Iris pigment epithelial cell (primary cell): ENCODE results near the gene LDLRAD4.

ENCODE experiments used
- DNase-seq: peaks from one replicate; pipeline ENCODE4 v3.0.0-alpha.2; 2011; ENCODE audit warnings: low read depth

LDLRAD4 gene

DNA sequence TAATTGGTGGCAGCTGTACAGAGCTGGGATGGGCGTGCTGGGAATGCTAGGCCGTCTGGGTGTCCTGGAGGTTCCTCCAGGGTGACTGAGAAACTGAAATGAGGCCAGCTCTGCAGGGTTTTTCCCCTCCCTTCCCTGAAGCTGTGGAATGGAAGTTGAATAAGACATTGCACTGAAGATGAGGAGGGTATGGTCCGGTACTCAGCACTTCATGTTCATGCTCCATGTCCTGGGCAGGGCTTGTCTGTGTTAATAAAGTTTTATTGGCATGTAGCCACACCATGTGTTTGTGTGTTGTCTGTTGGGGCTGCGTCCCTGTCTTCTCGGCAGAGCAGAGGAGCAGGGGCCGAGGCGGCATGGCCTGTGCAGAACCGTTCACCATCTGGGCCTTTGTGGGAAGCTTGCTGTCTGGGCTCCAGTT, 154.0 kb downstream of the LDLRAD4 start:
- DNase-seq: no peak

DNA sequence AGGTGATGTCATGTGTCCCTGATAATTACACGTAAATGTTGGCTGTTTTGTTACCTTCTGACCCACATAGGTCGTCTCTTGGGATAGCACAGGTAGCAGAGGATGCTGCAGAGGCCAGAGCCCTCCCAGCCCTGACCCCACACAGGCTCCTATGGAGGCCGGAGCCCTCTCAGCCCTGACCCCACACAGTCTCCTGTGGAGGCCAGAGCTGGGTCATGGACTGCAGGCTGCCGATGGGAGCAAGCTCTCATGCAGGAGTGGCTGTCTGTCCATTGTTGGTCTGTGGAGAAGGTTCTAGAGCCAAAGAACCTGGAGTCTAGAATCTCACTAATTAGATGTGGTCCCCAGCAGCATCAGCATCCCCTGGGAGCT, 155.5 kb downstream of the LDLRAD4 start:
- DNase-seq: no peak

DNA sequence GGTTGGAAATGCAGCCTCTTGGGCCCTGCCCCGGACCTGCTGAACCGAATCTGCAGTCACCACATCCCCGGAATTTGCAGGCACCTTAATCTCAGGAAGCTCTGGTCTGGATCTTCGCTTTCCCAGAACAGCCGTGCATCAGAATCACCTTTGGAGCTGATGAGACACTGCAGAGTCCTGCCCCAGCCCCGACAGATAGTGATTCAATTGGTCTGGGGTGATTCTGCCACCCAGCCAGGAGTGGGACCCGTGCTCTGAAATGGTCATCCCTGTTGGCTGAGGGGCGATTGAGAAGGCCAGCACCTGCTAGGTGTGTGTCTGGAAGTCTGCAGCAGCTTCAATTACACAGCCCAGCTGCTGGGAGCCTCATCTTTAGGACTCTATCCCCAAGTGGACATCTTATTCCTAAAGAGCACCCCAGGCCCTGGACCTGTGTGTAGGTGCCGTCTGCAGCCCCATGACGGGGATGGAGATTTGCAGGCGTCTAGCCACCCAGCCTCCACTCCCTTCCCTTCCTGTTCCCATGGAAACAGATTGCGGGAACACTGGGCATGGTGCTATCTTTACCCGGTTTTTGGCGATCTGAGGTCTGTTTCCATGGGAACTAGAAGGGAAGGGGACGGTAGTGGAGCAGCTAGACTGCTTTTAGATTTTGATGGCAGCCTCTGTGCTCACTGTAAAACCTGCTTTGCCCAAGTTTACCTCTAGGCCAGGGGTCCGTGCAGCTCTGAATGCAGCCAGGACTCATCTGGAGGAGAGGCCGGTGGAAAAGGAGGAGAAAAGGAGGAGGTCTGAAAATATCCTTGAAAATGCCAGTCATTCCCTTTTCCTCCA, 156.1 kb downstream of the LDLRAD4 start:
- peak; percentile 27 for DNase-seq

DNA sequence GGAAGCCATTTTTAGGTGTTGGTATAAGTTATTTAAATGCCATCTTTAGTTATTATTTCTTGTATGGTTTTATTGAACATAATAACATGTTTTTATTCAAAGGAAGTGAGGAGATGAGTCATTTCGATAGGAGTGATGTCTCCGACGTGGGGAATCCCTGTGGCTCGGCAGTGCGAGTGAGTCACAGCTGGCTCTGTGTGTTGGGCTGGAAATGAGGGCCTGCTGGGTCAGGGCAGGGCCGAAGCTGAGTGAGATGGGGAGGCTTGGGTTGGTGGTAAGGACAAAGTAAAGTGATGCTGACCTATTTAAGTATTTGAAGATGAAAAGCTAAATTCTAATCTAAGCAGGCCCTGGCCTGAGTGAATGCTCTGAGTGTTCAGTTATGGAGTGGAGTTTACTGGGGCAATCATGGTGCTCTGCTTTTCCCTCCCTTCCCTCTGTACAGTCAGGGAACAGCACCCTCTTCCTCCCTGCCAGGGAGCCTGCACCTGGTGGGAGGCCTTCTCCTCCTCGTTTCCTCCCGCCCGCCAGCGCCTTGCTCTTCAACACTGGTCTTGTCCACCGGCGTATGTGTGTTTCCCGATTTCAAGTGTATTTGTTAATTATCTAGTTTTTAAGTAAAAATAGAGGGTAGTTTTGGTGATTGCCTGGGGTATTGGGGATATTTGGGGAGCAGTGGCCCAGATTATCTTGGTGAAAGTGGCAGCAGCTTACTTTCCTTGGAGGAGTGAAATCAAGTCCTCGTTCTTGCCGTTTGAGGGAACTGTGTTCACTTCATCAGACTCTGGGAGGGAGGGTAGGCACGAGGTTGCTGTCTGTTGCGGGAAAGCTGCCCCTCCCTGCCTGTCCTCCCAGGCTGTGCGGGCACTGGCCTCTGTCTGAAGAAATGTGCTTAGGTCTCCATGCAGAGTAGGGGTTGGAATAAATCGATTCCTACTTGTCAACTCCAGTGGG, 157.0 kb downstream of the LDLRAD4 start:
- peak; percentile 98 for DNase-seq

DNA sequence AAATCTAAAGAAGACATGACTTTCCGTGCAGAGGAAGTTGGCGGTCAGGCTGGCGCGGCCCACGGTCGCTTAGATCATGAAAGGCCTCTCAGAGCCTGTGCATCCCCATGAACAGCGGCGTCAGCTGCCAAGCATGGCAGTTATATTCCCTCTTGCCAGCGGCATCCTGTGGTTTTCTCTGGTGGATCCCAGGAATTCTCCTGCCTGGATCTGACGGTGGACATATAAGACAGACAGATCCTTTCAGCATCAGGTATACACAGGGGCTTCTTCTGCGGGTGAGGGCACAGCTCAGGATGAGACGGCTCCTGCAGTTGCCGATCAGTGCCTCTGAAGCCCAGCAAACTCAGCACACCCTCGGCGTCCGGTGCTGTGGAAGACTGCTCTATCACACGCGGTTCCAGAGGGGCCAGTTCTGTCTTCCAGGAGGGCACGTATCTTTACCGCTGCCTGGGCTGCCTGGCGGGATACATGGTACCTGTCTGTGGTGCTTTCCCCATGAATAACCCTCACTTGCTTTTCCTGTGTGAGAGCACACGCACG, 157.8 kb downstream of the LDLRAD4 start:
- no peak for DNase-seq

DNA sequence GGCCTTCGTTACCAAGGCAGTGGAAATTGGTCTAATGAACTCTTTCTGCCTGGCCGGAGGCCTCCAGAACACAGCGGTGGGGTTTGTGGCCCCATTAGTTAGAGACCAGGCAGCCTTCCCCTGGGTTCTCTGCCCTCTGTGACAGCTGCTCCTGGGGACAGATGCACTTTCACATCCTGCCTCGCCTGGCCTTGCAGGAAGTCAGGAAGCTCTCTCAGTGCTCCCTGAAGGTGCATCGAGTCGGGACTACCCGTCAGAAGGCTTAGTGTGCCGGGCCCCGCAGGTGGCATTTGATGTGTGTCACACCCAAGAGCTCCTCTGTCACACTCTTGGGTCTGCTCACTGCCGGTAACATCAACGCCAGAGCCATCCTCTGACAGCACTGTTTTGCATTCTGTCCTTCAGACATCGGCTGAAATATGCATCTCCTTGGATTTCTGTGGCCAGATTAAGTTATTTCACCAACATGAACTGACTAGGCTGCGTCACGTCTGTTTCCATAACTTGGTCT, 158.3 kb downstream of the LDLRAD4 start:
- no peak for DNase-seq

DNA sequence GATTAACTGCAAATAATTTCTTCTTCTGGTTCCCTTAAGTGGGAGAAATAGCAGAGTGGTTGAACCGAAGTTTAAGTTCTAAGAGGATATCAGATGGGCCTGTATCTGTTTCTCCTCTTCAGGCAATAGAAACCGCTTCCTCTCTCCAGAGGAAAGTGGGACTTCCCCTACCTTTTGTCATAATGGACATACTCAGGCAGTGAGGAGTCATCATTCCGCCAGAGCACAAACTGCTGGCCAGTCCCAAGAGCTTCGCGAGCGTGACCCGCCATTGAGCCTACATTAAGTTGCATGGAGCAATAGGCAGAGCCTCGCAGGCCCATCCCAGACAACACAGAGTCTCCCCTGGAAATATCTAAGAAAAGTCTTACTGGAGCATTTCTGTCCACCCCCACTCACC, 158.9 kb downstream of the LDLRAD4 start:
- peak; percentile 27 for DNase-seq

DNA sequence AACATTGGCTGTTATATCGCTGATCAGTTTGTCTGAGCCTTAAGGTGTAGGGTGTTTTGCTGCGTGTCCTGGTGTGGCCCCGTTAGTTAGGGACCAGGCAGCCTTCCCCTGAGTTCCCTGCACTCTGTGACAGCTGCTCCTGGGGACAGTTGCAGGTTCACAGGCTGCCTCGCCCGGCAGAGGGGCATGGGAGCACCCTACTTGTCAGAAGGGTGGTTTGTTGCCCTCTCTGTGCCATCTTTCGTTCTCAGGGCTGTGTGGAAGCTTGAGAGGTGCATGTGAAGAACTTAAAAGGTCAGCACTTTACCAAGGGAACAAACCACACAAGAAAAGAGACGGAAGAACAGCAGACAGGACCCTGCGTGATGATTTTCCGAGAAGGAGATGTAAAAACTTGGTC, 159.6 kb downstream of the LDLRAD4 start:
- no peak for DNase-seq

DNA sequence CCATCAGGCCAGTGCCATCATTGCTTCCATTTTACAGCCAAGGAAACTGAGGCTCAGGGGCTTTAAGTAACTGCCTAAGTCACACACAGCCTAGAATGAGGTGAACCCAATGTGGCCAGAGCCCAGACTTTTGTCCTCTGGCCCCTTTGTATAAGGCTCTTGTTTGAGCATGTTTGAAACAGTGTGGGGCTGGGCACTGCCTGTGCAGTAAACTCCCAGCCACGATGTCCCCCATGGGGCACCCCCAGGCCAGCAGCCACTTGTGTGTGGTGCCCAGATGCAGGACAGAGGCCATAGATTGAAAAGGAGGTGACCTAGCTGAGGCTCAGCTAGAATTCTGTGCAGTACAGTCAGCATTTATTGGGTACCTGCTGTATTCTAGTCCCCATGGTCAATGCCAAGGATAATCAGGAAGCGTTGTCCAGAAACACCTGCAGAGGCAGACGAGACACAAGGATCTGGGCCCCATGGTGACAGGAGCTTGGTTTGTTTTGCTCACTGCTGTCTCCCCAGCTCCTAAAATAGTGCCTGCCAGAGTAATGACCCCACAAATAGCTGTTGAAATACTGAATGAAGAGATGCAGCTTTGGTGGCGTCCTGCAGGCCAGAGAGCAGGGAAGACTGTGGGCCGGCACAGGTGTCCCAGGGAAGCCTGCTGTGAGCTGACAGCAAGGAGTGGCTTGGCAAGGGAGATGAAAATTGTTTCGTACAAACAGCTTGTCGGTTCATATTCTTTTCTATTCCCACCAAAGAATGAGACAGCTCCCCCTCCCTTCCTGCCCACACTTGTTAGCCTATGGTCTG, 160.7 kb downstream of the LDLRAD4 start:
- DNase-seq: no peak

DNA sequence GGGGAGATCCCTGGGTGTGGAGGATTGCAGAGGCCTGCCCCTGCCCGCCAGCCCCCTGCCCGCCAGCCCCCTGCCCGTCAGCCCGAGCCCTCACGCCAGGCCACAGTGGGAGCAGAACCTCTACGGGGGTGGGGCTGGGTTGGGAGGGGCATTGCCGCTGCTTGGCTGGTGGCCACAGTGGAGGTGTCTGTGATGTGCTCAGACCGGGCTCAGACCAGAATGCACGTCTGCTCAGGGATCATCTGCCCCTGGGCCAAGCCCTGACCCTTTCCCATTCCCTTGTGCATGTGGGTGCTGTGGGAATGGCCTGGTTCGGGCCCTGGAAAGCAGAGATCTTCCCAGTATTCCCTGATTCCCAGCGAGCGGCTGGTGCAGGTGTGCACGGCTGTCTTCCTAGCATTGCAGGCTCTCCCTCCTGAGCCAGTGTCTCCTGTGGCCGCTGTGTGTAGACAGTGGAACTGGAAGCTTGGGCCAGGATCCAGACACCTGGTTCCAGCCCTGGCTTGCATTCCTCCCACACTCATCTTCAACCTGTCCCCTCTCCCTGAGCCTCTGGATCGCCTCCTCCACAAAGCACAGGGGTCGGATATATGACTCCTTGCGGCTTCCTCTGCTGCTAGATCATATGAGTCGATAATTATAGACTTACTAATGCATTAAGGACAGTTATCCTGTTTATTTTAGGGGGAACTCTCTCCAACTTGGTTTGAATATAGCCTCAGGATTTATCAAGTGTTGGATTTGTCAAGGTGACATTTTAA, 161.6 kb downstream of the LDLRAD4 start:
- peak; percentile 32 for DNase-seq

DNA sequence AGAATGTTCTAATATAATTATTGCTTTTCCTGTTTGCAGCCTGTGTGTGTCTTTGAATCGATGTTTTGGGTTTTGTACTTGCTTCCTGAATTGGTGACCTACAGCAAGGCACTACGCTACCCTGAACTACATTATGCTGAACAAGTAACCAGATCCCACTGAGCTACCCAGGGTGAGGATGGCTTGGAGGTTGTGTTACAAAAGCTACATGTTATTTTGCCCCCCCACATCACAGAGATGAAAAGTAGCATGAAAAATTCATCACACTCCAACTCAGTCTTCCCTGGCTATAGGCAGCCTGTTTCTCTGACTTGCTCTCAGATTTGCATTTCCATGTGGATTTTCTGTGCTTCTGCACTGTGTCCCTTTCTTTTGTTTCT, 162.1 kb downstream of the LDLRAD4 start:
- DNase-seq: peak; percentile 24

DNA sequence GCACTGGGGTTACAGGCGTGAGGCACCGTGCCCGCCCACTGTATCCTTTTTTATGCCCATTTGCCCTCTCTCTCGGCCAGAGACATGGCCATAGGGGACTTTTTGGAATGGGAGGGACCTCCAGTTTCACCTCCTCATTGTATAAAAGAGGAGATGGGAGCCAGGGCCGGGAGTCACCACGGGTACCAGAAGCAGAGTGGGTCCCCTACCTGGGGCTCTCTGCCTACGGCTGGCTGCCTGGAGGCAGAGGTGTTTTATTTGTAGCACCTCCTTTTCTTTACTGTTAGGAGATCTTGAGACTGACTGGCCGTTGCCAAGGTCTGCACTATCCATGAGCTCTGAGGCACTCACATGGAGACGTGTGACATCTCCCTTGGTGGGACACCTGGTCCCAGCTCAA, 162.8 kb downstream of the LDLRAD4 start:
- no peak for DNase-seq

DNA sequence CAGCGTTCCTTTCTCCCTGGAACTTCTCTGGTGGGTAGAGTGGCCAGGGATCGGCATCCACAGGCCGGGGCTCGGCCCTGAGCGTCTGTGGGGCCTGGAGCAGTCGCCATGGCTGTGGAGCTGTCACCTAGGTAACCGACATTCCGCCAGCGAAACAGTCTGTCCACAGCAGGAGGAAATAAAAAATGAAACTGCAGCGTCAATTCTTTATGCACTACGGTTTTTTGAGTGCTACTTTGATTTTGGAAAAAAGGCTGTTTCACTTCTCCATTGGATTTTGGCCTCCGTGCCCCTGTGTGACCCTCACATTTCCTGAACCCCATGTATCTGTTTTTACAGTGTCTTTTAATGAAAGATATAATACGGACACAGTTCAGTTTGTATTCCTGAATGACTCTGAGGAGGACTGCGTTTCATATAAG, 163.4 kb downstream of the LDLRAD4 start:
- peak; percentile 75 for DNase-seq

DNA sequence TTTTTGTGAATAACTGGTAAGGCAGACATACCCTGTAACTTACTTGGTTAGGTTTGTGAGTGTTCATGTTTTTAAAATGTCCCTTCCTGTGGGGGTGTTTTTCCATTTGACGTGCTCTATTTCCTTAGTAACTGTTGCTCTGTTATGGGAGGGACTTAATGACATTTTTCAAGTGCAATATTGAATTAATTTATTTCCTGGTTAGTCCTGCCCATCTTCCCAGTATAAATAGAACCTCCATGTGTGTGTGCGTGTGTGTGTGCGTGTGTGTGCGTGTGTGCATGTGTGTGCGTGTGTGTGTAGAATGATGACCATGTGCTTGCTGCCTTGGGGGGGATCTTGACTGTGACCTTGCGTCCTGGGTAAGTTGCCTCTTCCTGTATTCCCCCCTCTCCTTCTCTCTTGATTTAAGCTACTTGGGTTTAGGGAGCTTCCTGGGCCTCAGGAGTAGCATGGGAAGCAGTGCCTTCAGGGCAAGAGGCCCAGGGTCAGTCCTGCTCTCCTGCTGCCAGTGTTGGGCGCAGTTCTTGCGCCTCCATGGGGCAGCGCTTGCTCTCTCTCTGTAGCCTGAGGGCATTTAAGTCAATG, 163.9 kb downstream of the LDLRAD4 start:
- DNase-seq: peak; percentile 81

DNA sequence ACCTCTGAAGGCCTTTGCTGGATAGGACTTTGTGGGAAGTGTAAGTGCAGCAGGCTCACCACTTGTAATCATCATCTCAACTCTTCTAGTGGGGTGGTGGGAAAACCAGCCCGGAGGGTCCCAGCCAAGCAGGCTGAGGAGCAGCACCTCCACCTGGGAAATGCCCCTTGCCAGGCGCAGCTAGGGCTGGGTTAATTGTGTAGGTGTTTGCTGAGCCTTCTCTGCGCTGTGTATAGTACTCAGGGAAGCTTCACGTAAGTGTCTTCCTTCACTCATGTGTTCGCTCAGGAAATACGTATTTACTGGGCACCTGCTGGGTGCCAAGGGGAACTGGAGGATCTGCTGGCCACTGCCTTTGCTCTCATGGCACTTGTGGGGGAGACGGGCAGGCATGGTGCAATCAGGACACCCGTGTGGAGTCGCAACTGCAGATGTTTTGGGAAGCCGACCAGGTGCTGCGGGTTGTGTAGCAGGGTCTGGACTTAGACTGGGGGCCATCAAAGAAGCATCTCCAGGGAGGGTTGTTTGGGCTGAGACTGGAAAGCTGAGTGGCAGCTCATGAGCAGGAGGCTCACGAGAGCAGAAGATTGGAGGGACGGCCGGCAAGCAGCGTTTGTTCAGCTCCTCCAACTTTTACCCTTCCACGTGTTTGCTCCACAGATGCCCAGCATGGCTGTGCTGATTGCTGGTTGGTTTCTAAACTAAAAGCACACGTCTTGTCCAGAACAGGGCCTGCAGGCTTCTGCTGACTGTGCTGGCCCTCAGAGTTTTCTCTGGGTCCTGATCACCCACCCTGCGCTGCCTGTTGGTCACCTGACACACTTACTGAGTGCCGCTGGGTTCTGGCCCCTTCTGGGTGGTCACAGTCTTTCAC, 164.6 kb downstream of the LDLRAD4 start:
- no peak for DNase-seq

DNA sequence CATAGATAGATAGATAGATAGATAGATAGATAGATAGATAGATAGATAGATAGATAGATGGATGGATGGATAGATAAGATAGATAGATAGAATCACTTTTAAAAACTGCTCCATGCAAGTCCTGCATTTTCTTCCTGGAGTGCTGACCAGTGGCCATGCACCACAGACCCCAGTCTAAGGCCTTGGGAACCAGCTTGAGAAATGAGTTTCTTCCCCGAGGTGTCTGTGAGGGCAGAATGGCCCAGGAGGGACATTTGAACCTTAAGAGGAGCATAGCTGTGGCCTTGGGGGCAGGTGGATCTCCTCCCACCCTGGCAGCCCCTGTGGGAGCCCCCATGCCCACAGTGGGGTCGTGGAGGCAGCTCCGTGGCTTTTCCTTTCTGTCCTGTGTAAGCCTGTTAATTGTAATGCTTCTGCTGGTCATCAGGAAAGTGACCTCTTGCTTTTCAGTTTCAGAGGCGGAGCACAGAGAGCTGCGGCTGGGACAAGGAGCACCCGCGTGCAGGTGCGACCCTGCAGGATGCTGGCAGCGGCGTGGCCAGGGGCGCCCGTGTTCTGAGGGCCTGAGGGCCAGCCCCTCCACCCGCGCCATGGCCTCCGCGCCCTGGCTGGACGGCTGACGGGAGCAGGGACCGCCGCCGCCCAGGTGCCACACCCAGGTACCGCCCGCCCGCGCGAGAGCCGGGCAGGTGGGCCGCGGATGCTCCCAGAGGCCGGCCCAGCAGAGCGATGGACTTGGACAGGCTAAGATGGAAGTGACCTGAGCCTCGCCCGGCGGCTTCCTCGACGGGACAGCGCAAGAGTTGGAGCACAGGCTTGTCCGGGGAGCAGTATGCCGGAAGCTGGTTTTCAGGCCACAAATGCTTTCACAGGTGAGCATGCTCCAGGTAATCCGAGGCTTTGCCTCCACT, 168.6 kb downstream of the LDLRAD4 start:
- no peak for DNase-seq

DNA sequence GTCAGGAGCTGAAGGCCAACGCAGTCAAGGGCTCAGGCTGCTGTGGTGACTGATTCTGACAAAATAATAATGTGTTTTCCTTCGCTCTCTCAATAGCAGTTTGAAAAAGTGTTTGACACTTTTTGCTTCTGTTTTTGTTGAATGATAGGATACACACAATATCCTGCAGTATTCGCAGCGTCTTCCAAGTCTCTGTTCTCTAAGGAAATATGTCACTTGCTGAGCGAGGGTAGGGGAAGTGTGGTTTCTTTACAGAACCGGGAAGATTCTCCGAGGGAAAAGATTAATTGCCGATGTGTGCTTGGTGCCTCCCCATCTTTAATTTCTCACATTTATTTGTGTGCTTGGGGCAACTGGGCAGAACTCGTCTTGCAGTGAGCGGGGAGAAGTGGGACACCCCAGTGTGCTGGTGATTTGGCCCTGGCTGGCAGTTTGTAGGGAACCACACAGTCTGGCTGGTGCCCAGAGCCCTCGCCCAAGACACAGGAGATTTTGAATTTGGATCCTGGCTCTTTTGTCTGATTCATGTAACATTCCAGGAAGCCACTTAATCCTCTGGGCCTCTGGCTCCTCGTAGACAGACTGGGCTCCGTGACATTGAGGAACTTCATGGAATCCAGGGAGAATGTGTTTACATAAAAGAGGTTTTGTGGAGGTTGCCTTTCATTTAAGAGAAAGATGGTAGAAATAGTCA, 169.4 kb downstream of the LDLRAD4 start:
- peak; percentile 46 for DNase-seq
